HEK293T (cell line): Measurements from ENCODE around the gene UGGT2.
"Not testable (repeated sequence)": the region's sequence is repeated elsewhere in the genome, so short reads cannot be mapped to it uniquely, and the experiment has no call there.

ENCODE experiments used
- CTCF ChIA-PET: fragments of 350-600 bp; formaldehyde crosslinking; extraction: SDS; loops from one replicate; lab custom pipeline; 2021; ENCODE audit warnings: antibody characterized with exemption, inconsistent platforms; lab: Yijun Ruan, JAX
- POLR2A ChIA-PET: fragments of 350-600 bp; formaldehyde crosslinking; extraction: SDS; loops from one replicate; lab custom pipeline; 2020; ENCODE audit warnings: antibody characterized with exemption, inconsistent platforms; lab: Yijun Ruan, JAX
- DNase-seq: peaks from one replicate; pipeline ENCODE4 v3.0.0; 2012; ENCODE audit warnings: mixed read lengths; ENCODE audit errors: extremely low spot score
- ARNT ChIP-seq: fragments of 450-650 bp; IDR thresholded peaks from 2 replicates; pipeline ENCODE4 v1.6.1; 2017; ENCODE audit warnings: mild to moderate bottlenecking
- BHLHE40 ChIP-seq: fragments of 450-650 bp; IDR thresholded peaks from 2 replicates; pipeline ENCODE4 v1.6.1; 2016; ENCODE audit warnings: mild to moderate bottlenecking, moderate library complexity, borderline replicate concordance
- CTBP1 ChIP-seq: fragments of 450-650 bp; IDR thresholded peaks from 2 replicates; pipeline ENCODE4 v1.6.1; 2016; ENCODE audit warnings: borderline replicate concordance
- ELF4 ChIP-seq: fragments of 450-650 bp; IDR thresholded peaks from 2 replicates; pipeline ENCODE4 v1.6.1; 2017; ENCODE audit warnings: antibody characterized with exemption
- FOXA1 ChIP-seq: fragments of 450-650 bp; IDR thresholded peaks from 2 replicates; pipeline ENCODE4 v1.6.1; 2016; ENCODE audit warnings: mild to moderate bottlenecking
- FOXK2 ChIP-seq: fragments of 450-650 bp; IDR thresholded peaks from 2 replicates; pipeline ENCODE4 v1.6.1; 2016; ENCODE audit warnings: mild to moderate bottlenecking
- FOXM1 ChIP-seq: fragments of 450-650 bp; IDR thresholded peaks from 2 replicates; pipeline ENCODE4 v1.6.1; 2017; ENCODE audit warnings: mild to moderate bottlenecking, borderline replicate concordance
- HDGF ChIP-seq: fragments of 450-650 bp; IDR thresholded peaks from 2 replicates; pipeline ENCODE4 v1.6.1; 2017; ENCODE audit warnings: antibody characterized with exemption, borderline replicate concordance
- L3MBTL2 ChIP-seq: fragments of 450-650 bp; conservative IDR thresholded peaks from 2 replicates; pipeline ENCODE4 v1.6.1; 2016; ENCODE audit warnings: mild to moderate bottlenecking
- LEF1 ChIP-seq: fragments of 450-650 bp; IDR thresholded peaks from 2 replicates; pipeline ENCODE4 v1.6.1; 2017; ENCODE audit warnings: mild to moderate bottlenecking, borderline replicate concordance
- NFRKB ChIP-seq: fragments of 450-650 bp; IDR thresholded peaks from 2 replicates; pipeline ENCODE4 v1.6.1; 2016; ENCODE audit warnings: mild to moderate bottlenecking, moderate library complexity
- PKNOX1 ChIP-seq: fragments of 450-650 bp; IDR thresholded peaks from 2 replicates; pipeline ENCODE4 v1.6.1; 2016
- SP1 ChIP-seq: fragments of 450-650 bp; IDR thresholded peaks from 2 replicates; pipeline ENCODE4 v1.6.1; 2017
- SUZ12 ChIP-seq: fragments of 450-650 bp; IDR thresholded peaks from 2 replicates; pipeline ENCODE4 v1.6.1; 2016; ENCODE audit warnings: mild to moderate bottlenecking
- TARDBP ChIP-seq: fragments of 450-650 bp; IDR thresholded peaks from 2 replicates; pipeline ENCODE4 v1.6.1; 2016
- ZNF384 ChIP-seq: fragments of 450-650 bp; IDR thresholded peaks from 2 replicates; pipeline ENCODE4 v1.6.1; 2016

The UGGT2 gene

GRCh38 chr13:96068729-96069128 lies 15.5 kb upstream of the UGGT2 start:
- TF ChIP-seq PKNOX1 = no peak
- no peak for TF ChIP-seq LEF1
- TF ChIP-seq CTBP1 = no peak
- no peak for TF ChIP-seq FOXA1
- TF ChIP-seq BHLHE40 = no peak
- TF ChIP-seq HDGF = no peak
- no peak for TF ChIP-seq FOXK2
- TF ChIP-seq NFRKB = no peak
- TF ChIP-seq FOXM1 = no peak
- no peak for TF ChIP-seq L3MBTL2
- TF ChIP-seq TARDBP = no peak
- TF ChIP-seq ELF4 = no peak
- no peak for TF ChIP-seq SUZ12
- TF ChIP-seq SP1 = no peak
- no peak for TF ChIP-seq ZNF384
- no peak for TF ChIP-seq ARNT
- POLR2A ChIA-PET = no interaction called here
- CTCF ChIA-PET = no interaction called here
- DNase-seq = no peak

GRCh38 chr13:96065849-96066248 lies 12.6 kb upstream of the UGGT2 start:
- ChIA-PET POLR2A (interaction anchor here (1.4 kb wide), 1 partner anchor 12 kb away, joined by 3 read pairs; the partner anchor contains the start of gene UGGT2), CTCF (interaction anchor here (1.2 kb wide), 1 partner anchor 46 kb away, joined by 4 read pairs; no protein-coding TSS in a partner anchor)
- no peak for TF ChIP-seq BHLHE40
- TF ChIP-seq L3MBTL2 = no peak
- no peak for TF ChIP-seq ELF4
- TF ChIP-seq HDGF = no peak
- TF ChIP-seq SUZ12 = no peak
- no peak for TF ChIP-seq ZNF384
- TF ChIP-seq SP1 = no peak
- no peak for TF ChIP-seq NFRKB
- no peak for TF ChIP-seq FOXM1
- no peak for TF ChIP-seq CTBP1
- no peak for DNase-seq

GRCh38 chr13:96052656-96053002 lies 572 bp downstream of the UGGT2 start:
- ChIA-PET CTCF (interaction anchor here (0.7 to 1.0 kb wide), 2 partner anchors 33 to 166 kb away, joined by 3 read pairs; no protein-coding TSS in a partner anchor), POLR2A (interaction anchor here (0.5 to 2.3 kb wide), 11 partner anchors 11 to 408 kb away, joined by 3 to 16 read pairs (median 6); partner anchors contain the start of genes DZIP1 and HS6ST3)
- peak; percentile 37 for DNase-seq
- no peak for TF ChIP-seq HDGF
- no peak for TF ChIP-seq FOXK2
- TF ChIP-seq ZNF384 = no peak
- TF ChIP-seq CTBP1 = no peak
- TF ChIP-seq SP1 = no peak

GRCh38 chr13:96051946-96052345 lies 1.3 kb downstream of the UGGT2 start:
- peak; percentile 66; the same call in 1 of the 2 replicates for TF ChIP-seq PKNOX1
- ChIA-PET POLR2A (interaction anchor here (0.7 kb wide), 1 partner anchor 13 kb away, joined by 3 read pairs; no protein-coding TSS in a partner anchor), CTCF (interaction anchor here (1.0 kb wide), 1 partner anchor 32 kb away, joined by 3 read pairs; no protein-coding TSS in a partner anchor)
- not testable (repeated sequence) for DNase-seq

- CTCF ChIA-PET = interaction anchor here (1.0 kb wide), 1 partner anchor 32 kb away, joined by 3 read pairs; no protein-coding TSS in a partner anchor
- DNase-seq, POLR2A ChIA-PET: not testable (repeated sequence)
These were observed 1.7 kb downstream of the UGGT2 start for GRCh38 chr13:96051491-96051890.

GRCh38 chr13:96050955-96051354 lies 2.2 kb downstream of the UGGT2 start:
- DNase-seq, POLR2A ChIA-PET, CTCF ChIA-PET: not testable (repeated sequence)

GRCh38 chr13:96046449-96047126 lies 6.6 kb downstream of the UGGT2 start:
- CTCF ChIA-PET, POLR2A ChIA-PET, DNase-seq: not testable (repeated sequence)

GRCh38 chr13:96044238-96044637 lies 9.0 kb downstream of the UGGT2 start:
- POLR2A ChIA-PET = no interaction called here

More at GRCh38 chr13:96044238-96044637, 9.0 kb downstream of the UGGT2 start:
- TF ChIP-seq PKNOX1 (no peak), L3MBTL2 (no peak), SP1 (no peak), TARDBP (no peak), ZNF384 (no peak), FOXK2 (no peak), NFRKB (no peak), BHLHE40 (no peak), SUZ12 (no peak), LEF1 (no peak), HDGF (no peak), ELF4 (no peak)
- CTCF ChIA-PET = no interaction called here
- no peak for DNase-seq
